HepG2 (cell line): ENCODE data around the gene CAD. TPM values are rescaled to one million over a fixed set of nuclear protein-coding genes. Genes with fewer than 3 reads are reported as not detected.

Experiments
- CAMTA2 ChIP-seq: sonication (generic); formaldehyde crosslinking; IDR thresholded peaks from 2 replicates; pipeline ENCODE4 v1.4.0; 2020; ENCODE audit warnings: mild to moderate bottlenecking, missing genetic modification reagents, borderline replicate concordance
- CENPX ChIP-seq: sonication (generic); formaldehyde crosslinking; IDR thresholded peaks from 2 replicates; pipeline ENCODE4 v1.9.0; 2021; ENCODE audit warnings: mild to moderate bottlenecking, missing genetic modification reagents, moderate library complexity
- ETV5 ChIP-seq: IDR thresholded peaks from 2 replicates; pipeline ENCODE4 v1.6.1; 2018; ENCODE audit warnings: missing biosample characterization, missing genetic modification reagents, inconsistent platforms, borderline replicate concordance
- HNF4A ChIP-seq: sonication (generic); formaldehyde crosslinking; IDR thresholded peaks from 2 replicates; pipeline ENCODE4 v1.4.0; 2020; ENCODE audit warnings: missing genetic modification reagents
- KDM5B ChIP-seq: sonication (generic); formaldehyde crosslinking; IDR thresholded peaks from 2 replicates; pipeline ENCODE4 v1.4.0; 2020; ENCODE audit warnings: missing genetic modification reagents, mild to moderate bottlenecking, borderline replicate concordance
- MAFF ChIP-seq: IDR thresholded peaks from 2 replicates; pipeline ENCODE4 v1.6.1; 2011; ENCODE audit warnings: low read depth, low read length, improper control_type of control experiment
- PAX8 ChIP-seq: sonication (generic); formaldehyde crosslinking; IDR thresholded peaks from 2 replicates; pipeline ENCODE4 v1.8.0; 2022; ENCODE audit warnings: mild to moderate bottlenecking, missing genetic modification reagents, borderline replicate concordance
- POGZ ChIP-seq: sonication (generic); formaldehyde crosslinking; IDR thresholded peaks from 2 replicates; pipeline ENCODE4 v1.4.0; 2020; ENCODE audit warnings: mild to moderate bottlenecking, missing genetic modification reagents
- PTBP1 ChIP-seq: fragments of 200-400 bp; formaldehyde crosslinking; IDR thresholded peaks from 2 replicates; pipeline ENCODE4 v1.6.1; 2018; ENCODE audit warnings: low read length, low read depth; ENCODE audit not compliant: poor library complexity, severe bottlenecking
- RBAK ChIP-seq: sonication (generic); formaldehyde crosslinking; IDR thresholded peaks from 2 replicates; pipeline ENCODE4 v1.5.1; 2020; ENCODE audit warnings: mild to moderate bottlenecking, missing genetic modification reagents
- RXRA ChIP-seq: sonication (generic); formaldehyde crosslinking; IDR thresholded peaks from 2 replicates; pipeline ENCODE4 v1.5.1; 2020; ENCODE audit warnings: missing genetic modification reagents
- RXRB ChIP-seq: IDR thresholded peaks from 2 replicates; pipeline ENCODE4 v1.6.1; 2016; ENCODE audit warnings: borderline replicate concordance, missing genetic modification reagents, missing compliant biosample characterization
- SAP130 ChIP-seq: IDR thresholded peaks from 2 replicates; pipeline ENCODE4 v1.6.1; 2016; ENCODE audit warnings: low read depth
- SOX6 ChIP-seq, 2 experiments: fragments of 450-650 bp in 1 of 2; sonication (generic) in 1 of 2; formaldehyde crosslinking in 1 of 2; IDR thresholded peaks; 2 replicates each; pipeline versions ENCODE4 v1.4.0 to v1.6.1; 2017 to 2020; ENCODE audit warnings: antibody characterized with exemption in 1 of 2, mild to moderate bottlenecking in 1 of 2, missing genetic modification reagents in 1 of 2
- THAP11 ChIP-seq: IDR thresholded peaks from 2 replicates; pipeline ENCODE4 v1.6.1; 2016; ENCODE audit warnings: missing biosample characterization, missing genetic modification reagents
- ZGPAT ChIP-seq: IDR thresholded peaks from 2 replicates; pipeline ENCODE4 v1.6.1; 2016; ENCODE audit warnings: mild to moderate bottlenecking
- ZMYM2 ChIP-seq: sonication (generic); formaldehyde crosslinking; IDR thresholded peaks from 2 replicates; pipeline ENCODE4 v1.8.0; 2022; ENCODE audit warnings: mild to moderate bottlenecking, missing genetic modification reagents
- ZNF441 ChIP-seq: sonication (generic); formaldehyde crosslinking; IDR thresholded peaks from 2 replicates; pipeline ENCODE4 v1.7.0; 2021; ENCODE audit warnings: missing genetic modification reagents, borderline replicate concordance
- ZNF572 ChIP-seq: sonication (generic); formaldehyde crosslinking; IDR thresholded peaks from 2 replicates; pipeline ENCODE4 v1.5.1; 2020; ENCODE audit warnings: mild to moderate bottlenecking, missing genetic modification reagents
- ZNF652 ChIP-seq: IDR thresholded peaks from 2 replicates; pipeline ENCODE4 v1.6.1; 2016; ENCODE audit warnings: low read depth, borderline replicate concordance
- ZNF781 ChIP-seq: sonication (generic); formaldehyde crosslinking; IDR thresholded peaks from 2 replicates; pipeline ENCODE4 v1.5.1; 2020; ENCODE audit warnings: borderline replicate concordance, mild to moderate bottlenecking, missing genetic modification reagents; ENCODE audit errors: not compliant biosample characterization
- polyA plus RNA-seq, 8 experiments: library from polyadenylated mRNA; depleted of rRNA in 3 of 8; stranded (reverse) in 7 of 8; unstranded in 1 of 8; fragments of >200 nt; fragmentation: Illumina TruSeq in 4 of 8; extraction: Trizol in 4 of 8; gene quantifications; 2 replicates each; pipeline versions ENCODE4 v1.2.1 to v1.2.3, GENCODE V29; 2011 to 2016; ENCODE audit warnings: low read depth in 4 of 8, missing spikeins in 1 of 8, mixed read lengths in 1 of 8; ENCODE audit not compliant: insufficient read depth in 1 of 8
- total RNA-seq, 5 experiments: library from RNA; depleted of rRNA; stranded (reverse); fragments of >200 nt; fragmentation: Illumina TruSeq; extraction: Trizol; gene quantifications; 2 replicates each; pipeline ENCODE4 v1.2.3, GENCODE V29; 2016; ENCODE audit warnings: low read depth in 1 of 5
- TF ChIP-seq, protein P1 (sequence below), 2 experiments: sonication (generic) in 1 of 2; formaldehyde crosslinking in 1 of 2; IDR thresholded peaks; 2 replicates each; pipeline versions ENCODE4 v1.4.0 to v1.6.1; 2018 to 2020; ENCODE audit warnings: missing genetic modification reagents in 2 of 2, borderline replicate concordance in 1 of 2, low read depth in 1 of 2, mild to moderate bottlenecking in 1 of 2, missing biosample characterization in 1 of 2
- TF ChIP-seq, protein P2 (sequence below): sonication (generic); IDR thresholded peaks from 2 replicates; pipeline ENCODE4 v1.6.1; 2016; ENCODE audit warnings: low read depth, borderline replicate concordance
- TF ChIP-seq, protein P3 (sequence below): sonication (generic); formaldehyde crosslinking; IDR thresholded peaks from 2 replicates; pipeline ENCODE4 v1.4.0; 2020; ENCODE audit warnings: missing genetic modification reagents, mild to moderate bottlenecking, borderline replicate concordance

Gene CAD
- total and polyA plus RNA-seq, 2 of the 13 experiments (the other 11 are each of a cell fraction or from before 2014, with no cell fraction given) = 21.7 to 37.0 TPM

DNA sequence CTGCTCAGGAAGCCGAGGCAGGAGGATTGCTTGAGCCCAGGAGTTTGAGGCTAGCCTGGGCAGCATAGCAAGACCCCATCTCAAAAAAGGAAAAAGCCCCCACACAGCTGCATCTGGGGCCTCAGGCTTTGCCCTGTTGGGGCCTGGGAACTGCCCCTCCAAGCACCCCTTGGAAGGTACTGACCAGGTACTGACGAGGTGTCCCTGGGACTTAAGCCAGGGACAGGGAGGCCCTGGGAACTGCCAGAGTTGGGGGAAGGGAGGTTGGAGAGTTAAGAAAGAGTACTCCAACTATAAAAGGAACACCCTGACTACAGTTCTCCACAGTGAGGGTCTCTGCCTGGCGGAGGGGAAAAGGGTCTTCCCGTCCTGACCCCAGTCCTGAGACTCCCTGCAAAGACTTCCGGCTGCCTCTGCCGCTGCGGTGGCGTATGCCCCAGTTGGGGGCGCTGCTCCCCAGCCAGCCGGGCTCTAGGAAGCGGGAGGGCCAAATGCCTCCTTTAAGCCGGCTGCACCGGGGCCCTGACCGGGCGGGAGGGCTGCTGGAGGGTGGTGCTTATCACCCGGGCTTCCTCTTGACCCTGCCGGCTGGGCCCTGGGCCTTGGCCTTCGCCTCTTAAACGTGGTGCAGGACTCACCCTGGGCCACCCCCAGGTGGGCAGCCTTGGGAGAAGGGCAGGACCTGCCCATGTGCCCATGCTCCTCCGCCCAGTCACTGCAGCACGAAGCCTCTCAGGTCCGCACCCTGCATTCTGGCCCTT, 32.9 kb downstream of the CAD start (continued):
- no peak for TF ChIP-seq SOX6 (IDR thresholded peaks at IDR 0.05)
- peak; percentile 53 for TF ChIP-seq SOX6 (CRISPR knock-in tag; IDR thresholded peaks at IDR 0.05)
- TF ChIP-seq KDM5B (CRISPR knock-in tag) = peak; percentile 69; the same call in 1 of the 2 replicates
- peak; percentile 31 for TF ChIP-seq PTBP1
- peak; percentile 56; the same call in 1 of the 2 replicates for TF ChIP-seq THAP11 (CRISPR knock-in tag)
- TF ChIP-seq CAMTA2 = 0 out of 2 replicates have a peak, but pooled peaks have one; percentile 43
- no peak for TF ChIP-seq MAFF
- TF ChIP-seq, protein P1, sequence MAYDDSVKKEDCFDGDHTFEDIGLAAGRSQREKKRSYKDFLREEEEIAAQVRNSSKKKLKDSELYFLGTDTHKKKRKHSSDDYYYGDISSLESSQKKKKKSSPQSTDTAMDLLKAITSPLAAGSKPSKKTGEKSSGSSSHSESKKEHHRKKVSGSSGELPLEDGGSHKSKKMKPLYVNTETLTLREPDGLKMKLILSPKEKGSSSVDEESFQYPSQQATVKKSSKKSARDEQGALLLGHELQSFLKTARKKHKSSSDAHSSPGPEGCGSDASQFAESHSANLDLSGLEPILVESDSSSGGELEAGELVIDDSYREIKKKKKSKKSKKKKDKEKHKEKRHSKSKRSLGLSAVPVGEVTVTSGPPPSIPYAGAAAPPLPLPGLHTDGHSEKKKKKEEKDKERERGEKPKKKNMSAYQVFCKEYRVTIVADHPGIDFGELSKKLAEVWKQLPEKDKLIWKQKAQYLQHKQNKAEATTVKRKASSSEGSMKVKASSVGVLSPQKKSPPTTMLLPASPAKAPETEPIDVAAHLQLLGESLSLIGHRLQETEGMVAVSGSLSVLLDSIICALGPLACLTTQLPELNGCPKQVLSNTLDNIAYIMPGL (CRISPR knock-in tag; IDR thresholded peaks at IDR 0.05; ENCODE audit: borderline replicate concordance in 1 of 2, low read depth in 1 of 2) = peak; percentile 95 to 97
- peak; percentile 74 for TF ChIP-seq ZGPAT (CRISPR knock-in tag)
- peak; percentile 96 for TF ChIP-seq ETV5
- TF ChIP-seq POGZ (CRISPR knock-in tag) = peak; percentile 37; the same call in 1 of the 2 replicates
- TF ChIP-seq, protein P2, sequence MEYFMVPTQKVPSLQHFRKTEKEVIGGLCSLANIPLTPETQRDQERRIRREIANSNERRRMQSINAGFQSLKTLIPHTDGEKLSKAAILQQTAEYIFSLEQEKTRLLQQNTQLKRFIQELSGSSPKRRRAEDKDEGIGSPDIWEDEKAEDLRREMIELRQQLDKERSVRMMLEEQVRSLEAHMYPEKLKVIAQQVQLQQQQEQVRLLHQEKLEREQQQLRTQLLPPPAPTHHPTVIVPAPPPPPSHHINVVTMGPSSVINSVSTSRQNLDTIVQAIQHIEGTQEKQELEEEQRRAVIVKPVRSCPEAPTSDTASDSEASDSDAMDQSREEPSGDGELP = peak; percentile 52; the same call in 1 of the 2 replicates
- peak; percentile 69 for TF ChIP-seq SAP130 (CRISPR knock-in tag)
- TF ChIP-seq, protein P3, sequence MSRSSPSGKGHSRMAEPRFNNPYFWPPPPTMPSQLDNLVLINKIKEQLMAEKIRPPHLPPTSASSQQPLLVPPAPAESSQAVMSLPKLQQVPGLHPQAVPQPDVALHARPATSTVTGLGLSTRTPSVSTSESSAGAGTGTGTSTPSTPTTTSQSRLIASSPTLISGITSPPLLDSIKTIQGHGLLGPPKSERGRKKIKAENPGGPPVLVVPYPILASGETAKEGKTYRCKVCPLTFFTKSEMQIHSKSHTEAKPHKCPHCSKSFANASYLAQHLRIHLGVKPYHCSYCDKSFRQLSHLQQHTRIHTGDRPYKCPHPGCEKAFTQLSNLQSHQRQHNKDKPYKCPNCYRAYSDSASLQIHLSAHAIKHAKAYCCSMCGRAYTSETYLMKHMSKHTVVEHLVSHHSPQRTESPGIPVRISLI = peak; percentile 48; the same call in 1 of the 2 replicates
- peak; percentile 60; the same call in 1 of the 2 replicates for TF ChIP-seq ZMYM2 (CRISPR knock-in tag)
- TF ChIP-seq PAX8 (CRISPR knock-in tag) = no peak
- TF ChIP-seq RBAK (CRISPR knock-in tag) = peak; percentile 63; the same call in 1 of the 2 replicates
- peak; percentile 69 for TF ChIP-seq ZNF781 (CRISPR knock-in tag)
- no peak for TF ChIP-seq HNF4A
- TF ChIP-seq ZNF572 = peak; percentile 31; the same call in 1 of the 2 replicates
- TF ChIP-seq RXRA (CRISPR knock-in tag) = peak; percentile 73
- no peak for TF ChIP-seq CENPX (CRISPR knock-in tag)
- peak; percentile 63; the same call in 1 of the 2 replicates for TF ChIP-seq RXRB
- no peak for TF ChIP-seq ZNF441 (CRISPR knock-in tag)
- TF ChIP-seq ZNF652 (CRISPR knock-in tag) = no peak
